IPS-18a (cell line): Measurements from ENCODE around the gene SORCS3.

Experiments
- H3K27ac ChIP-seq: one replicate; pipeline ENCODE4 v1.5.1; 2013; ENCODE audit warnings: low read length
- H3K27me3 ChIP-seq: one replicate; pipeline ENCODE4 v1.6.1; 2013; ENCODE audit warnings: mild to moderate bottlenecking, low read length; ENCODE audit not compliant: control insufficient read depth, insufficient read depth
- H3K36me3 ChIP-seq: one replicate; pipeline ENCODE4 v1.6.1; 2013; ENCODE audit warnings: low read depth, low read length; ENCODE audit not compliant: control insufficient read depth
- H3K4me1 ChIP-seq: one replicate; pipeline ENCODE4 v1.6.1; 2013; ENCODE audit warnings: low read depth, low read length; ENCODE audit not compliant: control insufficient read depth
- H3K4me3 ChIP-seq: one replicate; pipeline ENCODE4 v1.5.1; 2013; ENCODE audit warnings: low read length
- H3K9ac ChIP-seq: one replicate; pipeline ENCODE4 v1.6.1; 2013; ENCODE audit warnings: mild to moderate bottlenecking, low read length, moderate library complexity
- H3K9me3 ChIP-seq: one replicate; pipeline ENCODE4 v1.6.1; 2013; ENCODE audit warnings: low read depth, low read length; ENCODE audit not compliant: control insufficient read depth

SORCS3 gene

DNA sequence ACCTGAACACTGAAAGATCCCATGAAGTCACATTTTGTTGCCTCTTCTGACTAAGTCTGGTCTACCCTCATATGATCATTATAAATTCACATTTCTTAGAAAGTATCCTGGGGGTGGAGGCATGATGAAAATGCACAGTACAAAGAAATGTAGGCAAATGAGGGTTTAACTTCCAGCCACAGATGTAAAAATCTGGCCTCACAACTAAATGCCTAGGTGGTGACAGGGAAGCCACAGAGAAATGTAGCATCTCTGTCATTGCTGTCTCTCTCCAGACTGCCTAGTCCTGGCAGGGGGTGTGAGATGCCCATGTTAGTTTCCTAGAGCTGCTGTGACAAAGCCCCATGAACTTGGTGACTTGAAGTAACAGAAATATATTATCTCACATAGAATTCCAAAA, 395.9 kb downstream of the SORCS3 start:
- H3K4me1 ChIP-seq, result no peaks in the 10 kb centered on the region
- H3K9ac ChIP-seq, result no peak overlapping the region
- H3K9me3 ChIP-seq, result no peaks in the 10 kb centered on the region
- no peaks in the 10 kb centered on the region for H3K27me3 ChIP-seq
- H3K27ac ChIP-seq, result no peak overlapping the region
- H3K4me3 ChIP-seq, result no peak overlapping the region
- no peaks in the 10 kb centered on the region for H3K36me3 ChIP-seq

DNA sequence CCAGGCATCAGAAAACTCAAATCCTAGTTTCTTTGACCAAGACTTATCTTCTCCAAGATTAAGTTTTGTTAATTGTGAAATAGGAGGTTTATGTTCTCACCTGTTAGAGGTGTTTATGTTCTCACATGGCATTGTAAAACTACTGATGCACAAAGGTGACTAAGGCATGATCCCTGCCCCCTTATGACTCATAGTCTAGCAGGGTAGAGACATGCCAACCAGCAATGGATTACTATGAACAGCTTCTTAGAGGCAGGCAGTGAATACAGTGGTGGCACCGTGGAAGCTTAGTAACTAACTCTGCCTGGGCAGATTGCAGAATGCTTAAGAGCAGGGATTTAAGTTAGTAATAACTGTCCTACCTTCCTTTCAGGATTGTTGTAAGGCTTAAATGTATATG, 400.9 kb downstream of the SORCS3 start:
- Histone ChIP-seq H3K27me3 (no peaks in the 10 kb centered on the region), H3K9ac (no peak overlapping the region), H3K4me3 (no peak overlapping the region), H3K36me3 (no peaks in the 10 kb centered on the region), H3K4me1 (no peaks in the 10 kb centered on the region), H3K9me3 (no peaks in the 10 kb centered on the region), H3K27ac (no peak overlapping the region)

DNA sequence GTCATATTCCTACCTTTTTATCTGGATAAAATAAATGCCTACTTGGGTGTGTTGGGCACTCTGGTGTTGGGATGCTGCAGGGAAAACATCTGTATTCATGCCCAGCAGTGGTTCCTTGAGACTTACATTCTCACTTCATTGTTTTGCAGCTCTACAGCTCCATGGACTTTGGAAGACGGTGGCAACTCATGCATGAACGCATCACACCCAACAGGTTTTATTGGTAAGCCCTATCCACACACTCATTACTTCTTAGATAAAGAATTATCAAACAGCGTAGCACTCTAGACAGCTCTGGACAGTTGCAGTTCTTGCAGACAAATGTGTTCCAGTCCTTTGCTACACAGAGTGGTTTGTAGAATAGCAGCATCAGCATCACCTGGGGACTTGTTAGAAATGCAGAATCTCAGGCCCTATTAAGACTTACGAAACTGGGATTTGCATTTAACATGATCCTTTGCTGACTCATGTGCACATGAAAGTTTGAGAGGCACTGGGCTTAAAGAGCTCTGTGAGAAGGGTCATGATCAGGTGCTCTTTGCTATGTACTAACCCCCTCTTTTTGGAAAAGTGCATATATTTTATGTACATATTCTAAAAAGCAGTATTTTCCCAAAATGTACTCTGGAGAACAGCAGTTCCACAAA, 401.9 kb downstream of the SORCS3 start:
- no peak overlapping the region for H3K27ac ChIP-seq
- no peak overlapping the region for H3K4me3 ChIP-seq
- no peaks in the 10 kb centered on the region for H3K9me3 ChIP-seq
- H3K4me1 ChIP-seq, result no peaks in the 10 kb centered on the region
- H3K9ac ChIP-seq, result no peak overlapping the region
- H3K36me3 ChIP-seq, result no peaks in the 10 kb centered on the region
- no peaks in the 10 kb centered on the region for H3K27me3 ChIP-seq

DNA sequence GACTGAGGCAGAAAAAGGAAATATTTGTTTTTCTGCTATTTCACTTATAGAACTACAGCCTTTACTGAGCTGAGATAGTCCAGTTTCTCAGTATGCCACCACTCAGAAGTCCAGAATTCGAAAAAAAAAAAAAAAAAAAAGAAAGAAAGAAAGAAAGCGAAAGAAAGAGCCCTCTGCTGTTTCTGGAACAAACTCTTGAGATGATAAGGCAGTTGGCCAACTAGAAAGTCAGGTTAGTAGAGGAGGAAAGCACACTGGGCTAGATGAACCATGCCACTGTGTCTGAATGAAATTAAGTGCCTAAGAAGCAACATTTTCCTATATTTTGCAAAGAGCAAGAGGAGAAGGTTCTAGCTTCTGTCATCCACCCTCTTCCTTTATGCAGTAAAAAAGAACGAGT, 403.8 kb downstream of the SORCS3 start:
- H3K4me1 ChIP-seq, result no peaks in the 10 kb centered on the region
- H3K36me3 ChIP-seq, result no peaks in the 10 kb centered on the region
- no peak overlapping the region for H3K9ac ChIP-seq
- H3K27me3 ChIP-seq, result no peaks in the 10 kb centered on the region
- no peak overlapping the region for H3K4me3 ChIP-seq
- H3K27ac ChIP-seq, result no peak overlapping the region
- H3K9me3 ChIP-seq, result no peaks in the 10 kb centered on the region

DNA sequence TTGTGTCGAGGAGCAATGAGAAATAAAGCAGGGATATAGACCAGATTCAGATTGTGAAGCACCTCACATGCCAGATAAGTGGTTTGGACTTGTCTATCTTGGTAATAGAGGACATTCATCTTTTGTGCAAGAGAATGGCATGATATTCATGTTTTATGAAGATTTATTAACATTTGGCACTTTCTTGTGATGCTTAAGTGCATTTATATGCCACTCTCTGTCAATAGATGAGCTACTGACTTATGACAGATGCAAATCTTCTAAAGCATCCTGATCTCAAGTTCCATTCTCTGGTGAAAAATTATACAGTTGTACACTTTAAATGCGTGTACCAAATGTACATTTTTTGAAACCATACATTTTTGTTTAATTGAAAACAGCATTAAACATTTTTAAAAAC, 415.3 kb downstream of the SORCS3 start:
- Histone ChIP-seq H3K4me1 (no peaks in the 10 kb centered on the region), H3K27ac (no peak overlapping the region), H3K9ac (no peak overlapping the region), H3K4me3 (no peak overlapping the region), H3K36me3 (no peaks in the 10 kb centered on the region), H3K27me3 (no peaks in the 10 kb centered on the region), H3K9me3 (no peaks in the 10 kb centered on the region)

DNA sequence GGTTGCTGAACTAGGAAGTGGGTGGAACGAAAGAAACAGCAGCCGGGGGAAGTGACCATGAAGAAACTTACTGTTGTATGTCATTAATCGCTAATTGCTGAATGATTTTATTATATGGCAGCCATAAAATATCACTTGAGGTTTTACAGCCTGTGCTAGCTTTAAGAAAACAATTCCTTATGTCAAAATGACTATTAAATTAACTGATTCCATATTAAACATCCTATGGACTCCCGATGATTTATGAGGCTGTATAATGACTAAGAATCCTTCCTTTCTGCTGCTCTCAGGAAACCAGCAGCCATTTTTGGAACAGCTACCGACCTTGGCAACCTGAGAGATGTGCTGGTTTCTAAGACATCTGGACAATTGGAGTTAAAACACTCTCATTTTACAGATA, 421.9 kb downstream of the SORCS3 start:
- Histone ChIP-seq H3K9me3 (no peaks in the 10 kb centered on the region), H3K4me1 (no peaks in the 10 kb centered on the region), H3K4me3 (no peak overlapping the region), H3K36me3 (no peaks in the 10 kb centered on the region), H3K27me3 (no peaks in the 10 kb centered on the region), H3K27ac (no peak overlapping the region), H3K9ac (no peak overlapping the region)

DNA sequence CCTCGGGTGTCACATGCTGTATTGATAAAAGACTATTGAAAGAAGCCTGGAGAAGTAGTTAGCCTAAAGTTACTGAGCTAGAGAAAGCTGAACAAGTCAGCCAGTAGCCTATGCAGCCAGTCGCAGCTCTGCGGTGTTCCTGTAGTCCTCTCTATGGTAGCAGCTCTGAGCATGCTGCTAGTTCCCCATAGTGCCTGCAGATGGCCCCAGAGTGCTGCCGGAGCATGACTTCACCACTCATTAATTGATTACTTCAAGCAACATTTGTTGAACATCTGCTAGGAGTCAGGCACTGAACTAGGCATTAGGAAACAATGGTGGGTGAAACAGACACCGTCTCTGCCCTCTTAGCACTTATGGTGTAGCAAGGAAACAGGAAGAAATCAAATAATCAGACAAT, 422.7 kb downstream of the SORCS3 start:
- no peak overlapping the region for H3K4me3 ChIP-seq
- H3K27ac ChIP-seq, result no peak overlapping the region
- H3K27me3 ChIP-seq, result no peaks in the 10 kb centered on the region
- H3K36me3 ChIP-seq, result no peaks in the 10 kb centered on the region
- H3K9ac ChIP-seq, result no peak overlapping the region
- H3K4me1 ChIP-seq, result no peaks in the 10 kb centered on the region
- H3K9me3 ChIP-seq, result no peaks in the 10 kb centered on the region

DNA sequence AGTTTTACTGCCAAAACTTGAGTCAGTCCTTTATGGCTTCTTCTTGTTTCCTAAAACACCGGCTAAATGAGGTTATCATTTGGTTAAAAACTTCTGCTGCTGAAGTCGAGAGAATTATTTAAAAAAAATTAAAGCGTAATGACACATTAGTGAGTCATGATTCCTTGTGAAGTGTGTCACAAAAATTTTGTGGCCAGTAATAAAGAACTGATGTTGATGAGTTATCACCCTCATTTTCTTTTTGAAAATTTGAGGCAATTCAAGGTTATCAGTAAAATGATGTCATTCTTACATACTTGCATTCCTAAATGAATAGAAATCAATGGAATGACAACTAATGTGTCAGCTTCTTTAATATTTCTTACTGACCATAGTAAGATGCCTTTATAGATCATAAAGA, 427.4 kb downstream of the SORCS3 start:
- Histone ChIP-seq H3K4me3 (no peak overlapping the region), H3K9me3 (no peaks in the 10 kb centered on the region), H3K4me1 (no peaks in the 10 kb centered on the region), H3K27me3 (no peaks in the 10 kb centered on the region), H3K9ac (no peak overlapping the region), H3K27ac (no peak overlapping the region), H3K36me3 (no peaks in the 10 kb centered on the region)

DNA sequence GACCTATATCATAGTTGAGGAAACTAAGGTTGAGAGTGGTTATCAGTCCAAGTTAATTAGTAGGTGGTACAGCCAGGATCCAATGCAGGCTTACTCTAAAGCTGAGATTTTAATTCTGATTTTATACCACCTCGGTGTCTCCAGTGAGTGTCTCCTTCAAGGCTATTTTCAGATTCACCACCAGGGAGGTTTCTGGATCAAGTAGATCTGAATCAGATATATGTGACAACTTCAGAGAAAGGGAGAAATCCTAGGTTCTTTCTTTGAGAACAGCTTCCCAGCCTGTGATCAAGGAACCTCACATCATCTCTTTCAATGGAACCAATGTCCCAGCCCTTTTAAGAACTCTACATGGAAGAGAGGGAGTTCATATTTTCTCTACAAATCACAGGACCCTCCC, 429.2 kb downstream of the SORCS3 start:
- H3K4me3 ChIP-seq, result no peak overlapping the region
- no peaks in the 10 kb centered on the region for H3K9me3 ChIP-seq
- H3K4me1 ChIP-seq, result no peaks in the 10 kb centered on the region
- no peaks in the 10 kb centered on the region for H3K27me3 ChIP-seq
- no peaks in the 10 kb centered on the region for H3K36me3 ChIP-seq
- no peak overlapping the region for H3K27ac ChIP-seq
- H3K9ac ChIP-seq, result no peak overlapping the region

DNA sequence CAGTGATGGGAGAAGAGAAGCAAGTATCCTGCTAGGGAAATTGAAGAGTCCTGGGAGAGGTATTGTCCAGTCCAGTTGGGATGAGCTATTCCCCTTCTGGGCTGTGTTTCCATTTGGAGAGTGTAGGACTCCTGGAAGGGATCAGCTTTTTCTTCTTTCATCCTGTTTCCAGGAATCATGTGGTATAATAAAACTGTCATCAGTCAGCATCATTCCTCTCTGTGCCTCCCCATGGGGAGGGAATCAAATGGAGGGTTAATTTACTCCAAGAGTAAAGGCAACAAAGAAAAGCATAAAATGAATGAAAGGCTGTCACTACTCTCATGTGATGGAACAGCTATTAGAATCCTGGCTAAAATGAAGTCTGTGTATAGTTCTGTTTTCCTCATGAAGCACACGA, 429.9 kb downstream of the SORCS3 start:
- Histone ChIP-seq H3K9ac (no peak overlapping the region), H3K4me3 (no peak overlapping the region), H3K9me3 (no peaks in the 10 kb centered on the region), H3K27me3 (no peaks in the 10 kb centered on the region), H3K36me3 (no peaks in the 10 kb centered on the region), H3K4me1 (no peaks in the 10 kb centered on the region), H3K27ac (no peak overlapping the region)

DNA sequence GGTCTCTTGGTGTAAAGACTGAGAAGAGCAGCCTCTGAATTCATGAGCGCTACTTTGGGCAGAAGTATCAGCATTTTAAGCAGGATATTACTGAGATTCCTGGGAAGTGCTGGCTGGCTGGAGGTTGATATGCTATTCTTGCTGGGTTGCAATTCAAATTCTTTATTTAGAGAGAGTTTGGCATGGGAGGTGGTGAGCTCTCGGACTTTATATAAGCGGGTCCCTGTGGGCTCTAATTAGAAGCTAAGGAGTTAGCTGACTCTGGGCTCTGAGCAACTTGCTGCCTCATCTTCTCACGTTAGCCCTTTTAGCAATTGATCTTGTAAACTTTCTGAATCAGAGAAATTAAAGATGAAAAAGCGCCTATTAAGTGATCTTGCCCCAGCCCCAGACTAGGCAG, 430.9 kb downstream of the SORCS3 start:
- Histone ChIP-seq H3K9ac (no peak overlapping the region), H3K9me3 (no peaks in the 10 kb centered on the region), H3K36me3 (no peaks in the 10 kb centered on the region), H3K27ac (no peak overlapping the region), H3K4me1 (no peaks in the 10 kb centered on the region), H3K27me3 (no peaks in the 10 kb centered on the region), H3K4me3 (no peak overlapping the region)

DNA sequence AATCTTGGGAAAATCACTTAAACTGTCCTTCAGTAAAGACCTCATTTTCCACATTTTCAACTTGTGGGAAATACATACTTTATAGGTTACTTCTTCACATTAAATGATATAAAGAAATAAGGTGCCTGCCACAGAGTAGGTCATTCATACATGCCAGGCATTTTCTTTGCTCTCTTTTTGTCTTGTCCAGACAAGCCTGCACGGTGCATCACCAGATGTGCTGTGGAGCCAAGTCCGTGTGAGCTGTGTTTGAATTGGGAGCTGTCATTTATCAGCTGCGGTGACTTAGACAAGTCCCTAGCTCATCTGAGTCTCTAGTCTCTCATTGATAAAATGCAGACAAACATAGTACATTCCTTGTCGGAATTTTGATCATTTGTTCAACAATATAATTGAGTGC, 432.9 kb downstream of the SORCS3 start:
- Histone ChIP-seq H3K4me1 (no peaks in the 10 kb centered on the region), H3K27ac (no peak overlapping the region), H3K4me3 (no peak overlapping the region), H3K27me3 (no peaks in the 10 kb centered on the region), H3K9me3 (no peaks in the 10 kb centered on the region), H3K36me3 (no peaks in the 10 kb centered on the region), H3K9ac (no peak overlapping the region)
